HL-60 (cell line): ENCODE results near the gene TDRD10.

Experiments
- DNase-seq, 2 experiments: peaks; one replicate each; pipeline ENCODE4 v3.0.0-alpha.2; 2010 to 2020; ENCODE audit warnings: low read depth in 1 of 2, low spot score in 1 of 2
- H3K27ac ChIP-seq: fragments of 250-450 bp; sonication (Bioruptor Pico); replicated peaks from 2 replicates; pipeline ENCODE4 v1.5.1; 2020; ENCODE audit warnings: mild to moderate bottlenecking, moderate library complexity
- H3K27me3 ChIP-seq: fragments of 250-450 bp; sonication (Bioruptor Pico); 2 replicates; pipeline ENCODE4 v1.5.1; 2021; ENCODE audit warnings: mild to moderate bottlenecking, moderate library complexity; ENCODE audit not compliant: insufficient read depth, poor library complexity, severe bottlenecking
- H3K4me3 ChIP-seq: replicated peaks from 2 replicates; pipeline ENCODE4 v1.5.1; 2011; ENCODE audit warnings: mild to moderate bottlenecking, control low read depth, low read length; ENCODE audit not compliant: insufficient read depth
- GABPA ChIP-seq: IDR thresholded peaks from 2 replicates; pipeline ENCODE4 v1.6.1; 2012; ENCODE audit warnings: low read depth
- POLR2AphosphoS5 ChIP-seq: IDR thresholded peaks from 2 replicates; pipeline ENCODE4 v1.6.1; 2012; ENCODE audit warnings: low read depth
- REST ChIP-seq: IDR thresholded peaks from 2 replicates; pipeline ENCODE4 v1.6.1; 2012; ENCODE audit warnings: low read depth; ENCODE audit not compliant: insufficient replicate concordance
- SPI1 ChIP-seq: IDR thresholded peaks from 2 replicates; pipeline ENCODE4 v1.6.1; 2012; ENCODE audit warnings: low read depth, mild to moderate bottlenecking, borderline replicate concordance
- TF ChIP-seq, protein P1 (sequence below): IDR thresholded peaks from one replicate; pipeline ENCODE4 v1.5.1; 2011; ENCODE audit warnings: low read length, control low read depth, inconsistent platforms; ENCODE audit not compliant: insufficient read depth

The TDRD10 gene

GRCh38 chr1:154552036-154552435, 50.0 kb downstream of the TDRD10 start:
- TF ChIP-seq, protein P1, sequence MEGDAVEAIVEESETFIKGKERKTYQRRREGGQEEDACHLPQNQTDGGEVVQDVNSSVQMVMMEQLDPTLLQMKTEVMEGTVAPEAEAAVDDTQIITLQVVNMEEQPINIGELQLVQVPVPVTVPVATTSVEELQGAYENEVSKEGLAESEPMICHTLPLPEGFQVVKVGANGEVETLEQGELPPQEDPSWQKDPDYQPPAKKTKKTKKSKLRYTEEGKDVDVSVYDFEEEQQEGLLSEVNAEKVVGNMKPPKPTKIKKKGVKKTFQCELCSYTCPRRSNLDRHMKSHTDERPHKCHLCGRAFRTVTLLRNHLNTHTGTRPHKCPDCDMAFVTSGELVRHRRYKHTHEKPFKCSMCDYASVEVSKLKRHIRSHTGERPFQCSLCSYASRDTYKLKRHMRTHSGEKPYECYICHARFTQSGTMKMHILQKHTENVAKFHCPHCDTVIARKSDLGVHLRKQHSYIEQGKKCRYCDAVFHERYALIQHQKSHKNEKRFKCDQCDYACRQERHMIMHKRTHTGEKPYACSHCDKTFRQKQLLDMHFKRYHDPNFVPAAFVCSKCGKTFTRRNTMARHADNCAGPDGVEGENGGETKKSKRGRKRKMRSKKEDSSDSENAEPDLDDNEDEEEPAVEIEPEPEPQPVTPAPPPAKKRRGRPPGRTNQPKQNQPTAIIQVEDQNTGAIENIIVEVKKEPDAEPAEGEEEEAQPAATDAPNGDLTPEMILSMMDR, result no peak
- no peak for TF ChIP-seq POLR2AphosphoS5
- TF ChIP-seq REST, result no peak
- no peak for TF ChIP-seq SPI1
- TF ChIP-seq GABPA, result no peak
- H3K27me3 ChIP-seq, result no peaks in the 10 kb centered on the region
- DNase-seq, result no peak

DNA sequence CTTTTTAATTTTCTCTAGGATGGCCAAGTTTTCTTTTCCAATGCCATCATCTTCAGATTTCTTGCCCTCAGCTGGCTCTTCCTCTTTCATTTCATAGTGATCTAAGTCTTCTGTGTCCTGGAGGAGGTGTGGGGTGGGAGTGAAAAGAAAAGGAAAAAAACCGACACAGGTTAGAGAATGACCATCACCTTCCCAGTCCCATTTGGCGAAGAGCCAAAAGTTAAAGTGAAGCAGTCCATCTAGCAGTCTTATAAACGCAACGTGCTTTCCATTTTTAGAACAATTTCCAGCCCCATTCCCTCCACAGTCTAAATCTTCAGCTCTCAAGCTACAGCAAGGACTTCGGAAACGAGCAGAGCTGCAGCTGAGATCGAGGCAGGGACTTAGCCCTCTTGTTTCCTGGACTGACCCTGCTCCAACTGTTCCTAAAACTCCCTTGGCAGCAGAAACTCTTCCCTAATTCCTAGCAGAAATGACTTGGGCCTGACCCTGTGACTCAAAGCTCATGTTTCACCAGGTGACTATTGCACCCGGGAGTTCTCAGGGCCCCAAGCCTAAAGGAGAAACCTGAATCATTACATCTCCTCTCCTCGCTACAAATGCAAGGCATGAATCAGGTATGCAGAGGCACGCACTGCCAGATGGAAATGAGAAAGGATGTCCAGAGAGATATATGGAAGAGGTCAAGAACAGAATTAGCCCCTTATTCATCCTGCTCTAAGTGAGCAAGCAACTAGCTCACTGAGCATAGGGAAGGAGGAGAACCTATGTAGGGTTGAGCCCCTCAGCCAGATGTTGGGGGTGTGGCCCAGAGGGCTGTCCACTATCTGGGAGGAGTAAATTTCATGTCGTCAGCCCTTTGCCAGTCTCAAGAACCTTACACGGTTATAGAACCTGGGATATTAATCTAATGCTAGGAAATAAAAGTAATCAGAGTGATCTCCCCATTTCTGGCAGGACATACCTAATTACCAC, 51.3 kb downstream of the TDRD10 start:
- Histone ChIP-seq H3K27me3 (no peaks in the 10 kb centered on the region), H3K4me3 (no peak overlapping the region), H3K27ac (no peak overlapping the region)
- DNase-seq, result no peak
- no peak for TF ChIP-seq SPI1
- TF ChIP-seq GABPA, result no peak
- TF ChIP-seq, protein P1, result no peak
- no peak for TF ChIP-seq REST
- no peak for TF ChIP-seq POLR2AphosphoS5

More at GRCh38 chr1:154552036-154552435, 50.0 kb downstream of the TDRD10 start:
- Histone ChIP-seq H3K27ac (no peak overlapping the region), H3K4me3 (no peak overlapping the region)

DNA sequence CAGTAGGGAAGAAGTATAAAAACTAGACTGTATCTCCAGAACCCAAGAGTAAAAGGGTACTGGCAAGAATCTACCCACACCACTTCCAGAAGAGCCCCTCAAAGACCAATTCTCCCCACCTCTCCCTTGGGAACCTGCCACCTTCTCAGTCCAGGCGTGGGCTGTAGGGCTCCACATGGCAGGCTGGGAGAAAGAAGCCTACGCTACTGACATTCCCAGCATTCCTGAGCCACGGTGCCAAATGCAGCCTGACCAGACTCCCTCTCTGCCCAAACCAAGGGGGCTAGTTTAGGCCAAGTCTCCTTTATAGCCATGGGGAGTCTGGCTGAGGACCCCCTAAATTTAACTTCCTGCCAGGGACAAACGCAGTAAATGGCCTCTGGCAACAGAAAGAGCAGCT, 54.4 kb downstream of the TDRD10 start:
- TF ChIP-seq, protein P1, result no peak
- TF ChIP-seq REST (no peak), GABPA (no peak), SPI1 (no peak), POLR2AphosphoS5 (no peak)
- DNase-seq, result no peak
- Histone ChIP-seq H3K27ac (no peak overlapping the region), H3K4me3 (peak overlapping the region; percentile 7), H3K27me3 (no peaks in the 10 kb centered on the region)
